ENCODE measurements around the gene MYO6.
A peak's percentile ranks its signal among the peaks of the same experiment; 100 is the strongest.

The MYO6 gene

DNA sequence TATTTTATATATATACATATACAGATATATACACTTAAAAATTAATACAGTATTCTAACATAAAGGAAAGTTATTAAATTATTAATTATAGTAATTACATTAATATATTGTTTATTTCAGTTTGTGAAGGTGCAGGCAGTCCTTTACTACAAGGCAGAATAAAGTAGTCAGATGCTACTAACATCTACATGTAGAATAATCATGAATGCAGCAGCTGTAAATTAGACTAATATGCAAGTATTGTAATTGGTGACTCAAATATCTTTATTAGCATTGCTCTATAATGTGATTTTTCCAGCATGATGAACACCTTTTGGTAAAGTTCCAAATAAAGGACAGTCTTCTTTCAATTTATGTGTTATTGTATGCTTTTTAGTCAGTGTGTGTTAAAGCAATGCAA is 17.3 kb downstream of the MYO6 start:
- DNase-seq: no peak

DNA sequence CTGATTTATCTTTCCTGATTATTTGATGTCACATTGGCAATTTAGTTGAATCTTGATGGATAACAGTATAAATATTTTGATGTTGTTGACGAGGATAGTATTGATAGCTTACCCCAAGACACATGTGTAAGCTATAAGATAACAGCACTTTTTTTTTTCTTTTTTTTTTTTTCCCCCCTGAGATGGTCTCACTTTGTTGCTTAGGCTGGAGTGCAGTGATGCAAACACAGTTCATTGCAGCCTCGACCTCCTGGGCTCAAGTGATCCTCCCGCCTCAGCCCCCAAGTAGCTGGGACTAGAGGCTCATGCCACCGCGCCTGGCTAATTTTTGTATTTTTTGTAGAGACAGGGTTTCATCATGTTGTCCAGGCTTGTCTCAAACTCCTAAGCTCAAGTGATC is 21.8 kb downstream of the MYO6 start:
- DNase-seq: no peak

DNA sequence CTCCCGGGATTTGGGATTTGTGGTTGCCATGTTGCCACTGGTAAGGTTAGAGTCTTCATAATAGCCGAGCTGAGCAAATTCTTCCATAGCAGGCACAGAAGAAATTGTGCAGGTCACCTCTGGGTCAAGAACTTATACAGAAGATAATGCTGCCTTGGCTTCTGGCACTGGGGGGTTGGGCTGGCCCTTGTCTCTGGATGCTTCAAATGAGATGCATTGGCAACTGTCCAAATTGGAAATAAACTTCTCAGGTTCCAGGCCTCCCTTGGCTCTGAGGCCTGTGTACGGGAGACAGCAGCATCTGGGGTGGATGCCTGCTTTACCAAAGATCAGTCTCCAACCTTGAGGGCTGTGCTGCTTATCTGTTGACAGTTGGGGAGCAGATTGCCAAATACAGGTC is 26.2 kb downstream of the MYO6 start:
- no peak for DNase-seq

DNA sequence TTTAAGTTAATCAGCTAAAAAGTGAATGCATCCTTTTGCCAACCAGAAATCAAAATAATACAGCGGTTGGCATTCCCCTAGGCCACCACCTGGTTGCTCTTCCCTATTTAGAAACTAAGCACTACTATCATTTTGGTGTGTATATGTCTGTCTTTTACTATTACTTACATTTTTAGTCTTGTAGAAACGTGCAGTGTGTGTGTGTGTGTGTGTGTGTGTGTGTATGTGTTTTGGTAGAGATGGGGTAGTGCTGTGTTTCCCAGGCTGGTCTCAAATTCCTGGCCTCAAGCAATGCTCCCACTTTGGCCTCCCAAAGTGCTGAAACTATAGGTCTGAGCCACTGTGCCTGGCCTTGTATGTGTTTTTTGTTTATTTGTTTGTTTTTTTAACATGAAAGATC is 27.4 kb downstream of the MYO6 start:
- no peak for DNase-seq

DNA sequence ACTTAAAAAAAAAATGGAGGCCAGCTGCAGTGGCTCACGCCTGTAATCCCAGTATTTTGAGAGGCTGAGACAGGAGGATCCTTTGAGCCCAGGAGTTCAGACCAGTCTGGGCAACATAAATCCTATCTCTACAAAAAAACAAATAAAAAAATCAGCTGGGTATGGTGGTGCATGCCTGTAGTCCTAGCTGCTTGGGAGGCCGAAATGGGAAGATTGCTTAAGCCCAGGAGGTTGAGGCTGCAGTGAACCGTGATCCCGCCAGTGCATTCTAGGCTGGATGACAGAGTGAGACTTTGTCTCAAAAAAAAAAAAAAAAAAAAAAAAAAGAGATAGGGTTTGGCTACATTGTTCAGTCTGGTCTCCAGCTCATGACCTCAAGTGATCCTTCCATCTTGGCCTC is 29.7 kb downstream of the MYO6 start:
- DNase-seq: no peak

DNA sequence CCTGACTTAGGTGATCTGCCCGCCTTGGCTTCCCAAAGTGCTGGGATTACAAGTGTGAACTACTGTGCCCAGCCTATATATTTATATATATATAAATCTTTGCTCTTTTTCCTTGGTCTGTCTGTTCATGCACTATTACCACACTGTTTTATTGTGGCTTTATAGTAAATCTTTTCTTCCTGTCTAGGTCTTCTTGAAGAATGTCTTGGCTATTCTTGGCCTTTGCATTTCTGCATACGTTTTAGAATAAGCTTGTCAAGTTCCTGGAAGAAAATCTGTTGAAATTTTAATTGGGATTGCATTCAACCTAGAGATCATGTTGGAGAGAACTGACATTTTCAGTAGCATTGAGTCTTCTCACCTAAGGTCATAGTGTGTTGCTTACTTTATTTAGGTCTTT is 37.1 kb downstream of the MYO6 start:
- DNase-seq: no peak

DNA sequence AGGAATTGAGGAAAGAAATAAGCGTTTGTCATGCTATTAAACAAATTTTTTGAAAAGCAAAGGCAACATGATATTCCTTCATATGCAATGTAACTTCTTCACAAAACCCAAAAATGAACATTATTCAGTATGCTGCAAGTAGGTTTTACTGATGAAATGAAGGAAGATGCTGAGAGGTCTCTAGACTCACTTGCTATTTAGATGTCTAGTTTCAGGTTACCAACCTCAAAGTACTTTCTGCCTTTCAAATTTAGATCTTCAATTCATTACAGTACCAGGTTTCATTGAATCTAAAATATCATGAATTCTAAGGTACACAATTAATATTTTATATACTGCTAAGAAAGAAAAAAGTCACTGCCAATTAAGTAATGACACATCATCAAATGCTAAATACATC is 39.9 kb downstream of the MYO6 start:
- no peak for DNase-seq

DNA sequence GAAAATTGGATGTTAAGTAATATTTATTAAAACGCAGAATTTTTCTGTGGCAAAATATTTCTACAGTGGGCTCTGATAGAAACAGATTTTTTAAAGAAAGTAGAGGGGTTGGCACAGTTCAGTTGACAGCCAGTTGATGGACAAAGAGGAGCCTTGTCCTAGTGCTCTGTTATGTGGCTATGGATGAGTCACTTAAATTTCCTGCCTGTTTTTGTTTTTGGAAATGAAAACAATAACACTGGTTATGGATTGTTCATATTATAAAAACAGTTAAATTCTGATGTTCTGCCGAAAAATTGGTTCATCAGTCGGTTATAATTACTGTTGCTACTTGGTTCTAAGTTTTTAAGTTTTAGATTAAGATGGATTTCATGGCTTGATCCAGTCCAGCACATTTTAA is 42.8 kb downstream of the MYO6 start:
- peak; percentile 38 for DNase-seq

DNA sequence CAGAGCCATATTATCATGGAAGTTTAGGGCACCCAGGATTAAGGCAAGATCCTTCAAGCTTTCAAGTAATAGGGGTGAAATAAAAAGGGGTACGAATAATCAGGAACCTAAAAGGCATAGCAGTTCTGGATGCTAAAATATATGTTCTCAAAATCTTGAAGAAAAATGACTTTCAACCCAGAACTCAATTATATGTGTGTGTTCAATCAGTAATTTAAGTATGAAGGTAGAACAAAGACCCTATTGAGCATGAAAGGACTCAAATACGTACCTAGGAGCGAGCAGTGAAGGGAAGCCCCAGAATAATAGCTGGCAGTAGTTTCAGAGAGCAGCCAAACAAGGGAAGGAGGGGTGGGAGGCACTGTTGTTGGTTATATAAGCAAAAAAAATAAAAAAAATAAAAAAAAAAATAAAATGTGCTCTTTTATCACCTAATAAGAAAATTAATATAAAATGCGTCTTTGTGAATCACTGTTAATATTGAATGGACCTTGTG is 45.4 kb downstream of the MYO6 start:
- no peak for DNase-seq

DNA sequence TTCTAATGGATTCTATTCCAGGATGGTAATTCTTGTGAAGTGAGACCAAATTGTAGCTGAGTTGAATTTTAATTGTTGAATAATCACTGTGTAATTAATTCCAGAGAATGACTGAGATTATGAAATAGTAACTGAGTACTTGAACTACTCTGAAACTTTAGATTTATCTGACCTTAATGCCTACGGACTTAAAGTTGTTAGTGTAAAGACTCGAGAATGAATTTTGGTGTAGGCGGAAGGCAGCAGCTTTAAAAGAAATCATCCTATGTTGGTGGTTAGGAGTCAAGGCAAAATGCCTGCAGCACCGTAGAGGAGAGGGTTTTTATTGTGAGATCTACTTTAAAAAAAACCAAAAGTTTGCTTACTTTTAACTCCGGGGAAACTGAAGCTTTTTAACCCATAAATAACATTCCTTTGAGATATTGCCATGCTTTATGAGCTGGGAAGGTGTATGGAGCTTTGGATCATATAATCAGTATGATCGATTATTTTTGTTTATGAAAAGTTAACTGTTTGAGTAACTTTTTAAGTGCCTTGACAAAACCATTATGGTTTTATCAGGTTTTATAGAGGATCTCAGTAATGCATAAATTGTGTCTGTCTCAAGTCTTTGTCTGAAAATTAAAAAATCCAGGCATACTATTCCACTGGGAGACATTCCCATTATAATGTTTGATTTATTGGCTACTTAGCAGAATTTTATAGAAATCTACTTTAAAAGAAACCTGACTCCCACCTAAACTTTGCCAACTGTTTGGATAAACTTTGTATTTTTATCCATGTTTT is 46.1 kb downstream of the MYO6 start:
- DNase-seq: no peak

DNA sequence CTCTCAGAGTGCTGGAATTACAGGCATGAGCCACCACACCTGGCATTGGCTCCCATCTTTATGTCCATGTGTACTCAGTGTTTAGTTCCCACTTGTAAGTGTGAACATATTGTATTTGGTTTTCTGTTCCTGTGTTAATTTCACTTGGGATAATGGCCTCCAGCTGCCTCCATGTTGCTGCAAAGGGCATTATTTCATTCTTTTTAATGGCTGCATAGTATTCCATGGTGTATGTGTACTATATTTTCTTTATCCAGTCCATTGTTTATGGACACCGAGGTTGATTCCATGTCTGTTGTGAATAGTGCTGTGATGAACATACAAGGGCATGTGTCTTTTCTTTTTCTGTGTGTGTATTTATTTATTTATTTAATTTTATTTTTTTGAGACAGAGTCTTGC is 47.7 kb downstream of the MYO6 start:
- DNase-seq: no peak

DNA sequence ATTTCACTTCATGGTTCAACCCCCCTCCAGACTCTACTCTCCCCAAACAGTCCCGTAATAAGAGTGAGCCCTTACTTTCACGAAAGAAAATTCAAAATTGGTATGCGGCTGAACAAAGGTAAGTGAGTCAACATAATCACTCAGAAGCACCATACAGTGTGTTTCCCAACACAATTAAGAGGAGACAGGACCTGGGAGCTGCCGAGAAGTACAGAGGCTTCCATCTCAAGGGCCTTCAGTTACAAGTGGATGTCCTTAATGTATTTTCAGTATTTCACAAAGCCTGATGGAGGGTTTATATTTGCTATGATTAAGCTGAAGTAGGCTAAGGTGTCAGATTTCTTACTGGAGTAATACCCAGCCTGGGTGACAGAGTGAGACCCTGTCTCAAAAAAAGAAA is 51.1 kb downstream of the MYO6 start:
- DNase-seq: no peak

DNA sequence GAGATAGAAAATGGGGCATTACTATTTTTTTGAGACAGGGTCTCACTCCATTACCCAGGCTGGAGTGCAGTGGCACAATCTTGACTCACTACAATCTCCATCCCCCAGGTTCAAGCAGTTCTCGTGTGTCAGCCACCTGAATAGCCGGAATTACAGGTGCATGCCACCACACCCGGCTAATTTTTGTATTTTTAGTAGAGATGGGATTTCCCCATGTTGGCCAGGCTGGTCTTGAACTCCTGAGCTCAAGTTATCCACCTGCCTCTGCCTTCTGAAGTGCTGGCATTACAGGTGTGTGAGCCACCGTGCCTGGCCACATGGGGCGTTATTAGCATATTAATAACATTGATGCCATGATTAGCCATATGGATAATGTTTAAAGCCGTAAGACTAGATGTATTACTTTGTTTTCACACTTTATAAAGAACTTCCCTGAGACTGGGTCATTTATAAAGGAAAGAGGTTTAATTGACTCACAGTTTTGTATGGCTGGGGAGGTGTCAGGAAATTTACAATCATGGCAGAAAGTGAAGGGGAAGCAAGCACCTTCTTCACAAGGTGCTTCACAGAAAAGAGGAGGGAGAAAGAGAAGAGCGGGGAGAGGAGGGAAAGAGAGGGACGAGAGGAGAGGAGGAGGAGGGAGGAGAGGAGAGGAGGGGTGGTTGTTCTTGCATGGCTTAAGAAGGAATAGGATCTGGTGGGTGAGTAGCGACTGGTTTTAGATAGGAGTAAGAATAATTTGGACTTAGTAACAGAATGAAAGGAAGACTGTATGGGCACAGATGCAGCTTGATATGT is 51.9 kb downstream of the MYO6 start:
- no peak for DNase-seq

DNA sequence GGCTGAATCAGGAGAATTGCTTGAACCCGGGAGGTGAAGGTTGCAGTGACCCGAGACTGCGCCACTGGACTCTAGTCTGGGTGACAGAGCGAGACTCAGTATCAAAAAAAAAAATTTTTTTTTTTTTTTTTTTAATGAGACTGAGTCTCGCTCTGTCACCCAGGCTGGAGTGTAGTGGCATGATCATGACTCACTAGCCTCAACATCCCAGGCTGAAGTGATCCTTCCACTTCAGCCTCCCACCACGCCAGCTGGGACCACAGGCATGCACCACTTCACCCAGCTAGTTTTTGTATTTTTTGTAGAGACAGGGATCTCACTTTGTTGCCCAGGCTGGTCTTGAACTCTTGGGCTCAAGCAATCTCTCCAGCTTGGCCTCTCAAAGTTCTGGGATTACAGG is 53.3 kb downstream of the MYO6 start:
- peak; percentile 66 for DNase-seq

DNA sequence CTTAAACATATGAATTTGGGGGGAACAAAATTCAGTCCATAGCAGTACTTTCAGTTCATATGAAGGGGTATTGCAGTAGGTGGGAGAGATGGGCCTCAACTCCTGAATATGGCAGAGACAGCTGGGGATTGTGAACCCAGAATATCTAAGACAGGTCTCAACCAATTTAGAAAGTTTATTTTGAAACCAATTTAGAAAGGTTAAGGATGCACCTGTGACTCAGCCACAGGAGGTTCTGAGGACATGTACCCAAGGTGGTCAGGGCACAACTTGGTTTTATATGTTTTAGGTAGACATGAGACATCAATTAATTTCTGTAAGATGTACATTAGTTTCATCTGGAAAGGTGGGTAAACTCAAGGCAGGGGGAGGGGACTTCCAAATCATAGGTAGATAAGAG is 59.5 kb downstream of the MYO6 start:
- no peak for DNase-seq

DNA sequence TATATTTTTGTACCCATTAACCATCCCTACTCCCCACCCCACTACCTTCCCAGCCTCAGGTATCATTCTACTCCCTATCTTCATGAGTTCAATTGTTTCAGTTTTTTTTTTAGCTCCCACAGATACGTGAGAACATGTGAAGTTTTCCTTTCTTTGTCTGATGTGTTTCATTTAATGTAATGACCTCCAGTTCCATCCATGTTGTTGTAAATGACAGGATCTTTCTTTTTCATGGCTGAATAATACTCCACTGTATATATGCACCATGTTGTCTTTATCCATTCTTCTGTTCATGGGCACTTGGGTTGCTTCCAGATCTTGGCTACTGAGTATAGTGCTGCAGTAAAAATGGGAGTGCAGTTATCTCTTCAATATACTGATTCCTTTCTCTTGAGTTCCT is 63.5 kb downstream of the MYO6 start:
- DNase-seq: no peak

DNA sequence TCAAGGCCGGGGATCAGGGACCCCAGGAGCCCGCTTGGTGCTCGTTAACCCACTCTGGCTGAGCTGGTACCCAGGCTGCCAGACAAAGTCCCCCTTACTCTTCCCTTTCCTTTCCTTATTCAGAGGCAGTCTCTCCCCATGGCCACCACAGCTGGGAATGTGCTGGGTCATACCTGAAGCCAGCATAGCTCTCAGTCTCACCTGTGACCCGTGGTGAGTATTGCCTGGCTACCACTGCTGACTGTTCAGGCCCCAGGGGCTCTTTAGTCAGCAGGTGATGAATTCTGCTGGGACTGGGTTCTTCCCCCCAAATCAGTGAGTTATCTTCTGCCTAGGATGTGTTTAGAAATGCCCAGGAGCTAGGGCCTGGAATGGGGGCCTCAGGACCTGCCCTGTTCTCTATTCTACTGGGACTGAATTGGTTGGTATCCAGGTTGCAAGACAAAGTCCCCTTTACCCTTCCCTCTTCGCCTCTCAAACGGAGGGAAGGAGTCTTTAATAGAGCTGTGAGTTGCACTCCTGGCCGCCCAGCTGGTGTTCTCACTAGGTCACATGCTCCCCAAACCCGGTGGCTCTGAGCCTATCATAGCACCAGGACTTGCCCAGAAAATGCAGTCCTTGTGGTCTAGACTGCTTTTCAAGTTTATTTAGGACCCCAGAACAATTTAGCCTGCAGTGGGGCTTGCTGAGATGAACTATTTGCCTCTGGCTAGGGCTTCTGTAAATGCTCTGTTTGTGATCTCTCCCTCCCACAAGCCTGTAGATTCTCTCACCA is 64.6 kb downstream of the MYO6 start:
- no peak for DNase-seq

DNA sequence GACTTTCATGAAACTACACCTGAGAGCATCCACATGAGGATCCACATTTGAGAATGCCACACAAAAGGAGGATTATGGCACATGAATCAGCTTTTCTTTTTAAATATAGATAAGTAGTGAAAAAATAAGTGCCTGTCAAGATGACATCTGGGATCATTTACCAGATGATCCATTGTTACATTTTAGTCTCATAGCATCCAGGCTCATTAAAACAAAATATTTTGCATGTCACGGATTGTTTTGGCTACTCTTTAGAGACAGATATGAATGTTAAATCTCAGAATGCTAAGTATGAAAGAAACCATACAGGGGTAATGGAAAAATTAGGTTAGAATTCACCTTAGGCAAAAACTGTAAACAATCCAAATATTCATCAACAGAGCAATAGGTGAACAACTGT is 66.7 kb downstream of the MYO6 start:
- peak; percentile 13 for DNase-seq

DNA sequence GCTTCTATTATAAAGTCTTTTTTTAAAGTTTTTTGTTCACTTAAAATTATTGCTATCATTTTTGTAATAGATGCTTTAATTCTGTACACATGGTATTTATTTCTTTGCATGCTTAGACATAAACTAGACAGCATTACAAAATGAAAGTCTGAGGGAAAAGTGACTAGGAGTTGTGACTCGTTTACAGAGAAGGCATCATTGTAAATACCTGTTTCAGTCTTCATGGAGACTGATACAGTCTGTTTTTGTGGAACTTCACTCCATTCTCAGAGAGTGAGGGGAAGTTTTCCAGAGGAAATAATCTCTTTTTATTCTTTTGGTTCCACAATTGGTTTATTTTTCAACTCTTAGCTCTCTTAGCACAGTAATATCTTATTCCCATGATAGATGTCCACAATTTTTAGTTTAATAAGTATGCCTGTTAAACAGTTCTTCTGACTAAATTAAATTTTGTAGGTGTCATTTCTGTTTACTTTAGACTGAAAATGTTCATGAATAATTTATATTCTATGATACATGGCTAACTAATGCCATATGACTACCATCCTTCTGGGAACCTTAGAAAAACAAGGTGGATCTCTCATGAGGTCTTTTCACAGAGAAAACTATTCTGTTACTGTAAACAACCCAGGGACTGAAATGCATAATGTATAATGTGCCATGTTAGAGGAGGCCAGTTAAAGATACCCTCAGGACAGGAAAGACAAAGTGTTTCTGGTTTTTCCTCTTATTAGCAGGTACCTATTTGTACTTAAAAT is 69.2 kb downstream of the MYO6 start:
- peak; percentile 52 for DNase-seq

DNA sequence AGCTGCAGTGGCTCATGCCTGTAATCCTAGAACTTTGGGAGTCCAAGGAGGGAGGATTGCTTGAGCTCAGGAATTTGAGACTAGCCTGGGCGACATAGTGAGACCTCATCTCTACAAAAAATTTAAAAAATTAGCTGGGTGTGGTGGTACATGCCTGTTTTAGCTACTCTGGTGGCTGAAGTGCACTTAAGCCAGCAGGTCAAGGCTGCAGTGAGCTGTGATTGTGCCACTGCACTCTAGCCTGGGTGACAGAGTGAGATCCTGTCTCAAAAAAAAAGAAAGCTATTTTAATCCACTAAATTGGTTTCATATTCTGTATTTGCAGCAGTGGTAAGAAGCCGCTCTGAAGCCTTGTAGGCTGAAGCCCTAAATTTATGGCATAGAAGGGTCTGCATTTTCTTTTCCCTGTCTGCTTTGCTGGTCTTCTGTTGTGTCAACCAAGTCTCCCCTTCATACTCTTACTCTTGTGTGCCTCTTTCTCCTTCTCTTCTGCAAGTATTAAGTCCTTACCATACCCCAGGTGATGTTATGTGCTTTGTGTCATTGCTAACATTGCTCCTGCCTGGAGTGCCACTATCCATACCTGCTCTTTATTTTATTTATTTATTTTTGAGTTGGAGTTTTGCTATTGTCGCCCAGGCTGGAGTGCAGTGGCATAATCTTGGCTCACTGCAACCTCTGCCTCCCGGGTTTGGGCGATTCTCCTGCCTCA is 70.9 kb downstream of the MYO6 start:
- DNase-seq: no peak

DNA sequence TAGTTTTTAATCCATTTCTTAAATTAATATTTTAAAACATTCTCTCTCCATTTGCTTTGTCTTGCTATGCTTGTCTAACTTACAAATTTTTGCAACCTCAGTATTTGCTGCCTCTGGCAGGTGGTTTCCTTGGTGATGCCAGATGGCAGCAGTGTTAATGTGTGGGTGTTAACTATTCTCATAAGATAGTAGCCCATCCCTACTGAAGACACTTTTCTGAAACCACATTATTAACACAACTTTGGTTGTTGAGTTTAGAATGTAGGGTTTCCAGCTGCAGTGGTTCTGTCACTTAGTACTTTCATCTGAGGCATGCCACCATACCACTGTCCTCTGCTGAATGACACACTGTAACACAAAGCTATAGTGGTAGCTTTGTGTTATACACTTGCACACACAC is 75.1 kb downstream of the MYO6 start:
- DNase-seq: no peak

DNA sequence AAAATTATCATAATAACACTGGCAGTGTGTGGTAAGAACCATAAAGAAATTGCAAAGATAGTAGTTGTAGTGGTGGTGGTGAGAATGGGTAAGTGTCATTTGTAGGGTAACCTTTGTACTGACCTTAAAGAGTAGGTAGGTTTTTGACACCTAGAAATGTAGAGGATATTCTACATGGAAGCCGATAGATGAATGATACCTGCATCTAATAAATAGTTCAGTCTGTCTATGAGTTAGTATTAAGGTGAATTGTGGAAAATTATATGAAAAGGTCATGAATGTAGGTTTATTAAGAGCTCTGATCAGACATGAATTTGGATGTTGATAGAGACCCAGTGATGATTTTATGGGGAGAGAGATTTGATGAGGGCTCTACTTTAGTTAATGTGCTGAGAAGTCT is 78.1 kb downstream of the MYO6 start:
- no peak for DNase-seq

Data from fibroblast of skin of back (primary cell).